Upper lobe of left lung (tissue), 6 donors: ENCODE measurements around the gene CCDC85B. TPM values are rescaled to one million over a fixed set of nuclear protein-coding genes. Genes with fewer than 3 reads are reported as not detected.
A peak's percentile ranks its signal among the peaks of the same experiment; 100 is the strongest.

Experiments used
- ATAC-seq, 2 donors: fragments of 200-7000 bp; cut with Tn5 transposase; one replicate each; pipeline ENCODE4 v1.9.1; 2022; ENCODE audit warnings: mild to moderate bottlenecking in 2 of 2, moderate library complexity in 2 of 2; ENCODE audit not compliant: low FRiP score in 2 of 2
- DNase-seq, 2 donors: peaks; one replicate each; pipeline ENCODE4 v3.0.0-alpha.2; 2019 to 2020
- H3K27ac ChIP-seq, 4 donors: fragments of 200-600 bp; sonication (generic); one replicate each; pipeline ENCODE4 v1.5.1; 2016 to 2019
- H3K27me3 ChIP-seq, 4 donors: fragments of 200-600 bp; sonication (generic); one replicate each; pipeline ENCODE4 v1.5.1; 2017 to 2019
- H3K36me3 ChIP-seq, 4 donors: fragments of 200-600 bp; sonication (generic); one replicate each; pipeline ENCODE4 v1.5.1; 2016 to 2019
- H3K4me1 ChIP-seq, 4 donors: fragments of 200-600 bp; sonication (generic); one replicate each; pipeline ENCODE4 v1.5.1; 2018 to 2019
- H3K4me3 ChIP-seq, 4 donors: fragments of 200-600 bp; sonication (generic); one replicate each; pipeline ENCODE4 v1.5.1; 2017 to 2019; ENCODE audit warnings: mild to moderate bottlenecking in 2 of 4, moderate library complexity in 1 of 4
- H3K9me3 ChIP-seq, 4 donors: fragments of 200-600 bp; sonication (generic); one replicate each; pipeline ENCODE4 v1.5.1; 2018 to 2019
- EP300 ChIP-seq, 4 donors: sonication (generic); formaldehyde crosslinking; IDR thresholded peaks; one replicate each; pipeline ENCODE4 v1.5.1; 2017; ENCODE audit warnings: antibody characterized with exemption in 4 of 4, control low read depth in 2 of 4
- POLR2A ChIP-seq, 4 donors: fragments of 450-650 bp; IDR thresholded peaks; one replicate each; pipeline ENCODE4 v1.5.1; 2016 to 2017; ENCODE audit warnings: antibody characterized with exemption in 4 of 4, mild to moderate bottlenecking in 2 of 4
- POLR2AphosphoS5 ChIP-seq, 2 donors: sonication (generic); formaldehyde crosslinking; IDR thresholded peaks; one replicate each; pipeline ENCODE4 v1.5.1; 2017; ENCODE audit warnings: antibody characterized with exemption in 2 of 2
- WGBS, 2 donors: methylation state at CpG; one replicate each; pipeline ENCODE4 v1.1.5; 2017 to 2018; 5-methylcytosine and 5-hydroxymethylcytosine counted together
- total RNA-seq, 6 donors: library from RNA; depleted of rRNA in 4 of 6; stranded (reverse); fragments of >200 nt in 4 of 6; gene quantifications; one replicate each; pipeline versions ENCODE4 v1.1.0 to v1.2.1, GENCODE V29; 2016 to 2021
- TF ChIP-seq, protein P1 (sequence below), 6 experiments: fragments of 450-650 bp in 4 of 6; fragments of 200-600 bp in 2 of 6; sonication (generic) in 2 of 6; IDR thresholded peaks; one replicate each; pipeline ENCODE4 v1.5.1; 2016 to 2019; ENCODE audit warnings: antibody characterized with exemption in 6 of 6
- donor health status: DM: no; HTN: no; CAD: no; lungs with moderate emphysema.
- donor health status: DM: no; HTN: yes; CAD: no; lungs with severe emphysema.

CCDC85B gene
- total RNA-seq = 10 to 100 TPM; 19.9 to 69.7 (median 37.2) TPM

DNA sequence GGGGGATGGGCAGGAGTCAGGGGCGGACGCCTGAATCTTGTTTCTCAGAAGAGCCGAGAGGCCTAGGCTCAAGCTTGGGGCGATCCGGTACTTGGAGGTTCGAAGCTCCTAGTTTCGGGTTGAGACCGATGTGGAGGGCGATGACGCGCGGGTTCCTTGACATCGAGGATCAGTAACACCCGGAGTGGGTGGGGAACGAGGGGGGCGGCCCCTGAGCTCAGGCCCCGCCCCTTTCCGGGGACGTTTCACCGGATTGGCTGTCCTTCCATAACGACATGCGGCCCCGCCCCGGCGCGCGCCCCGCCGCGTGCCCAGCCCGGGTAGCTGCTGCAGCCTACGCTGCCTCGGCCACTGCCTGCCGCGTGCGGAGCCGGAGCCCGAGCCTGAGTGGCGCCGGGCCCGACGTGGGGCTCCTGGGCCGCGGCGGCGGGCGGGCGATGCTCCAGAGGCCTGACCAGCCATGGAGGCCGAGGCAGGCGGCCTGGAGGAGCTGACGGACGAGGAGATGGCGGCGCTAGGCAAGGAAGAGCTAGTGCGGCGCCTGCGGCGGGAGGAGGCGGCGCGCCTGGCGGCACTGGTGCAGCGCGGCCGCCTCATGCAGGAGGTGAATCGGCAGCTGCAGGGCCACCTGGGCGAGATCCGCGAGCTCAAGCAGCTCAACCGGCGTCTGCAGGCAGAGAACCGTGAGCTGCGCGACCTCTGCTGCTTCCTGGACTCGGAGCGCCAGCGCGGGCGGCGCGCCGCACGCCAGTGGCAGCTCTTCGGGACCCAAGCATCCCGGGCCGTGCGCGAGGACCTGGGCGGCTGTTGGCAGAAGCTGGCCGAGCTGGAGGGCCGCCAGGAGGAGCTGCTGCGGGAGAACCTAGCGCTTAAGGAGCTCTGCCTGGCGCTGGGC, at the start of gene CCDC85B:
TSS of gene CCDC85B (plus strand) at position 350 of the 895 bp plus-strand sequence. CDS start at position 461, 111 bp downstream.
- TF ChIP-seq, protein P1, sequence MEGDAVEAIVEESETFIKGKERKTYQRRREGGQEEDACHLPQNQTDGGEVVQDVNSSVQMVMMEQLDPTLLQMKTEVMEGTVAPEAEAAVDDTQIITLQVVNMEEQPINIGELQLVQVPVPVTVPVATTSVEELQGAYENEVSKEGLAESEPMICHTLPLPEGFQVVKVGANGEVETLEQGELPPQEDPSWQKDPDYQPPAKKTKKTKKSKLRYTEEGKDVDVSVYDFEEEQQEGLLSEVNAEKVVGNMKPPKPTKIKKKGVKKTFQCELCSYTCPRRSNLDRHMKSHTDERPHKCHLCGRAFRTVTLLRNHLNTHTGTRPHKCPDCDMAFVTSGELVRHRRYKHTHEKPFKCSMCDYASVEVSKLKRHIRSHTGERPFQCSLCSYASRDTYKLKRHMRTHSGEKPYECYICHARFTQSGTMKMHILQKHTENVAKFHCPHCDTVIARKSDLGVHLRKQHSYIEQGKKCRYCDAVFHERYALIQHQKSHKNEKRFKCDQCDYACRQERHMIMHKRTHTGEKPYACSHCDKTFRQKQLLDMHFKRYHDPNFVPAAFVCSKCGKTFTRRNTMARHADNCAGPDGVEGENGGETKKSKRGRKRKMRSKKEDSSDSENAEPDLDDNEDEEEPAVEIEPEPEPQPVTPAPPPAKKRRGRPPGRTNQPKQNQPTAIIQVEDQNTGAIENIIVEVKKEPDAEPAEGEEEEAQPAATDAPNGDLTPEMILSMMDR (IDR thresholded peaks at IDR 0.05) = peak in 5 of 6 experiments; percentile 11 to 51 (median 30)
- peak; percentile 87 to 91 for TF ChIP-seq POLR2AphosphoS5 (IDR thresholded peaks at IDR 0.05)
- TF ChIP-seq POLR2A (IDR thresholded peaks at IDR 0.05) = peak in 3 of 4 donors; percentile 91 to 98 (median 96)
- TF ChIP-seq EP300 (IDR thresholded peaks at IDR 0.05) = peak in 1 of 4 donors; percentile 37
- peaks cover 51 to 69% (median 62%) of the 10 kb centered on the region in 4 donors for H3K4me1 ChIP-seq
- ATAC-seq = peak; percentile 89 to 91

DNA sequence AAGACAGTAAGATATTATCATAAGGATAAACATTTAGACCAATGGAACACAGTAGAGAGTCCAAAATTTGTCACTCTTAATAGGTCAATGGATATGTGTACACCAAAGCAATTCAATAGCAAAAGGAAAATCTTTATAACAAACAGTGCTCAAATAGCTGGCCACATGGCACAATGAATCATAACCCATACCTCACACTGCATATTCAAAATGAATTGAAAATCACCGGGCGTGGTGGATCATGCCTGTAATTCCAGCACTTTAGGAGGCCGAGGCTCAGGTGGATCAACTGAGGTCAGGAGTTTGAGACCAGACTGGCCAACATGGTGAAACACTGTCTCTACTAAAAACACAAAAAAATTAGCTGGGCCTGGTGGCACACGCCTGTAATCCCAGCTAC, 48.3 kb upstream of the CCDC85B start:
- Histone ChIP-seq H3K4me1 (no peaks in the 10 kb centered on the region), H3K27me3 (no peaks in the 10 kb centered on the region), H3K27ac (no peak overlapping the region), H3K9me3 (no peaks in the 10 kb centered on the region), H3K36me3 (no peaks in the 10 kb centered on the region), H3K4me3 (no peak overlapping the region)
- DNase-seq = no peak
- TF ChIP-seq POLR2AphosphoS5 (IDR thresholded peaks at IDR 0.05) (no peak), EP300 (IDR thresholded peaks at IDR 0.05) (no peak), POLR2A (IDR thresholded peaks at IDR 0.05) (no peak)
- TF ChIP-seq, protein P1 (IDR thresholded peaks at IDR 0.05) = no peak
- ATAC-seq = no peak
- WGBS, 2 donors = 94 to 97% methylated on average over 4 of the region's 4 CpGs

More for the DNA sequence above, at the start of gene CCDC85B:
- H3K9me3 ChIP-seq = no peaks in the 10 kb centered on the region
- H3K27me3 ChIP-seq = no peaks in the 10 kb centered on the region
- peaks cover 0 to 13% (median 2%) of the 10 kb centered on the region in 4 donors for H3K36me3 ChIP-seq
- peak; percentile 99 to 100 for DNase-seq
- peak within 1 kb of the TSS; percentile 50 to 86 (median 76) for H3K4me3 ChIP-seq
- H3K27ac ChIP-seq = peak within 1 kb of the TSS; percentile 94 to 98 (median 94)
- WGBS, 2 donors = 0 to 1% methylated on average over 20 to 59 of the region's 94 CpGs

DNA sequence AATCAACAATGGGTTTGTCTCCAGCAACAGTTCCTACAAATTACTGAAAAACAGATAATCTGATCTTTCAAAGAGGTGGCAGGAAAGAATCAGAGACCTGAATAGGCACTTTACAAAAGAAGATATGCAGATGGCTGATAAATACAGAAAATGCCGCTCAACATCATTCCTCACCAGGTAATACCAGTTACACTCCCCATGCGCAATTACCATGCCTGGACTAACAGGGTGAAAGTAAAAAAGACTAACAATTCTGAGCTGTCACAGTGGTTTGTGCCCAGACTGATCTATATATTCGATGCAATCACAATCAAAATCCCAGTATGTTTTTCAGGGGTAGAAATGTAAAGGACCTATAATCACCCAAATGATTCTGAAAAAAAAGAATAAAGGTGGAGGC, 46.7 kb upstream of the CCDC85B start:
- DNase-seq (no peak), ATAC-seq (no peak)
- WGBS, 2 donors = 93 to 96% methylated on average over 3 of the region's 3 CpGs
- H3K27me3 ChIP-seq = no peaks in the 10 kb centered on the region
- TF ChIP-seq POLR2A (IDR thresholded peaks at IDR 0.05) = no peak
- TF ChIP-seq, protein P1 (IDR thresholded peaks at IDR 0.05) = no peak
- no peak for TF ChIP-seq POLR2AphosphoS5 (IDR thresholded peaks at IDR 0.05)
- TF ChIP-seq EP300 (IDR thresholded peaks at IDR 0.05) = no peak
- H3K36me3 ChIP-seq = no peaks in the 10 kb centered on the region
- H3K9me3 ChIP-seq = no peaks in the 10 kb centered on the region
- no peak overlapping the region for H3K27ac ChIP-seq
- no peak overlapping the region for H3K4me3 ChIP-seq
- H3K4me1 ChIP-seq = no peaks in the 10 kb centered on the region

DNA sequence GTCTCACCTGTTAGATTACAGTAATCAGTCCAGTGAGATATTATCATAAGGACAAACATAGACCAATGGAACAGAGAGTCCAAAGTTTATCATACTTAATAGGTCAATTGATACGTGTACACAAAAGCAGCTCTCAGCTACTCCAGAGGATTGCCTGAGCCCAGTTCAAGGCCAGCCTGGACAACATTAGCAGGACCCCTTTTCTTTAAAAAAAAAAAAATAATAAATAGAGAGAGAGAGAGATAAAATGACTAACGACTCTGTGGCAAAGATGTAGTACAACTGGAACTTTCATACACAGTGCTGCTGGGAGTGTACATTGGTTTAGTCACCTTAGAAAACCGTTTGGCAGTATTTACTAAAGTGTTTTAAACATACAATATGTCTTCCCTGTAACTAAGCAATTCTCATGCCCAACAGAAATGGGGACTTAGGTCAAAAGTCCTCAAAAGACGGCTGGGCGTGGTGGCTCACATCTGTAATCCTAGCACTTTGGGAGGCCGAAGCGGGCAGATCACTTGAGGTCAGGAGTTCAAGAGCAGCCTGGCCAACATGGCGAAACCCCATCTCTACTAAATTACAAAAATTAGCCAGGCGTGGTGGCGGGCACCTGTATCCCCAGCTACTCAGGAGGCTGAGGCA, 46.1 kb upstream of the CCDC85B start:
- no peaks in the 10 kb centered on the region for H3K27me3 ChIP-seq
- WGBS, 2 donors = 76 to 89% methylated on average over 7 to 10 of the region's 10 CpGs
- DNase-seq (no peak), ATAC-seq (no peak)
- no peaks in the 10 kb centered on the region for H3K4me1 ChIP-seq
- H3K36me3 ChIP-seq = no peaks in the 10 kb centered on the region
- no peaks in the 10 kb centered on the region for H3K9me3 ChIP-seq
- no peak overlapping the region for H3K4me3 ChIP-seq
- no peak overlapping the region for H3K27ac ChIP-seq
- TF ChIP-seq POLR2A (IDR thresholded peaks at IDR 0.05) = no peak
- TF ChIP-seq EP300 (IDR thresholded peaks at IDR 0.05) = no peak
- no peak for TF ChIP-seq POLR2AphosphoS5 (IDR thresholded peaks at IDR 0.05)
- TF ChIP-seq, protein P1 (IDR thresholded peaks at IDR 0.05) = no peak
